K562 (cell line): ENCODE results near the gene KCNJ12. TPM values are rescaled to one million over a fixed set of nuclear protein-coding genes. Genes with fewer than 3 reads are reported as not detected.
A peak's percentile ranks its signal among the peaks of the same experiment; 100 is the strongest.

Experiments used
- ATAC-seq: fragments of 200-7000 bp; cut with Tn5 transposase; 3 replicates; pipeline ENCODE4 v1.9.1; 2020; ENCODE audit warnings: moderate library complexity
- BruUV-seq: library from RNA; stranded (reverse); fragments of 400-500 nt; replicated peaks from 2 replicates; lab custom pipeline; 2021; lab: Mats Ljungman, UMichigan
- CTCF ChIA-PET: fragments of 300-600 bp; formaldehyde crosslinking; extraction: SDS; loops from one replicate; lab custom pipeline; 2021; ENCODE audit warnings: low intra/inter-chr PET ratio; lab: Yijun Ruan, JAX
- POLR2A ChIA-PET: fragments of 300-600, 350-650 bp; sonication (Branson Sonifier 250); formaldehyde crosslinking; extraction: SDS; loops from one replicate; lab custom pipeline; 2021; ENCODE audit warnings: antibody characterized with exemption, inconsistent platforms; lab: Yijun Ruan, JAX
- DNase-seq, 4 experiments: peaks; one replicate each; pipeline versions ENCODE4 v3.0.0 to v3.0.0-alpha.2; 2011 to 2018; ENCODE audit warnings: low spot score in 3 of 4, mixed read lengths in 3 of 4; ENCODE audit errors: extremely low read depth in 1 of 4
- FAIRE-seq: peaks from 2 replicates; lab custom pipeline; 2011; peaks lifted over from hg19 to GRCh38; lab: Jason Lieb, UNC
- H2AFZ ChIP-seq: 2 replicates; pipeline ENCODE4 v1.6.0; 2011; ENCODE audit warnings: low read depth, low read length, control low read depth, inconsistent platforms
- H3K27ac ChIP-seq: fragments of 200-600 bp; 3 replicates; pipeline ENCODE4 v1.8.0; 2011; ENCODE audit warnings: low read depth, mild to moderate bottlenecking, control low read depth, inconsistent platforms, low read length, moderate library complexity, mixed read lengths; ENCODE audit errors: extremely low read depth
- H3K27me3 ChIP-seq, 2 experiments: fragments of 300-600 bp in 1 of 2; 2 replicates in 1 of 2; 3 replicates in 1 of 2; pipeline versions ENCODE4 v1.6.0 to v1.8.0; 2011; ENCODE audit warnings: inconsistent platforms in 2 of 2, low read length in 2 of 2, mild to moderate bottlenecking in 1 of 2, mixed read lengths in 1 of 2, moderate library complexity in 1 of 2; ENCODE audit not compliant: control insufficient read depth in 2 of 2, insufficient read depth in 2 of 2
- H3K36me3 ChIP-seq: fragments of 300-600 bp; 3 replicates; pipeline ENCODE4 v1.8.0; 2011; ENCODE audit warnings: mild to moderate bottlenecking, low read length, inconsistent platforms; ENCODE audit not compliant: control insufficient read depth, insufficient read depth
- H3K4me1 ChIP-seq, 2 experiments: fragments of 200-600 bp in 1 of 2; replicated peaks in 1 of 2; 2 replicates in 1 of 2; 3 replicates in 1 of 2; pipeline versions ENCODE4 v1.5.1 to v1.8.0; 2011; ENCODE audit warnings: inconsistent platforms in 2 of 2, low read length in 2 of 2, mild to moderate bottlenecking in 1 of 2, mixed read lengths in 1 of 2, moderate library complexity in 1 of 2; ENCODE audit not compliant: control insufficient read depth in 2 of 2, insufficient read depth in 2 of 2
- H3K4me2 ChIP-seq: 2 replicates; pipeline ENCODE4 v1.6.1; 2011; ENCODE audit warnings: low read length, control low read depth, inconsistent platforms, mixed read lengths; ENCODE audit not compliant: insufficient read depth
- H3K4me3 ChIP-seq: fragments of 200-600 bp; sonication (generic), shearing (Covaris generic); 2 replicates; pipeline ENCODE4 v1.5.1; 2016; ENCODE audit warnings: control low read depth, inconsistent platforms
- H3K79me2 ChIP-seq: fragments of 200-600 bp; 3 replicates; pipeline ENCODE4 v1.8.0; 2011; ENCODE audit warnings: low read length, inconsistent platforms; ENCODE audit not compliant: control insufficient read depth, insufficient read depth
- H3K9ac ChIP-seq, 2 experiments: 2 replicates each; pipeline versions ENCODE4 v1.6.0 to v1.6.1; 2011; ENCODE audit warnings: low read depth in 2 of 2, low read length in 2 of 2, control low read depth in 1 of 2, inconsistent platforms in 1 of 2, mild to moderate bottlenecking in 1 of 2, mixed read lengths in 1 of 2; ENCODE audit not compliant: insufficient read depth in 1 of 2
- H3K9me1 ChIP-seq: one replicate; pipeline ENCODE4 v1.6.0; 2011; ENCODE audit warnings: inconsistent platforms, mild to moderate bottlenecking, low read length, moderate library complexity; ENCODE audit not compliant: control insufficient read depth, insufficient read depth
- H3K9me3 ChIP-seq: replicated peaks from 2 replicates; pipeline ENCODE4 v1.5.1; 2011; ENCODE audit warnings: low read depth, low read length, inconsistent platforms; ENCODE audit not compliant: control insufficient read depth, insufficient read depth
- H4K20me1 ChIP-seq: replicated peaks from 2 replicates; pipeline ENCODE4 v1.6.1; 2011; ENCODE audit warnings: low read length, inconsistent platforms, mixed read lengths; ENCODE audit not compliant: control insufficient read depth, insufficient read depth
- CREB1 ChIP-seq, 2 experiments: sonication (generic) in 1 of 2; formaldehyde crosslinking in 1 of 2; IDR thresholded peaks; 2 replicates each; pipeline versions ENCODE4 v1.6.1 to v1.8.0; 2012 to 2022; ENCODE audit warnings: inconsistent platforms in 1 of 2, mild to moderate bottlenecking in 1 of 2, missing genetic modification reagents in 1 of 2, moderate library complexity in 1 of 2
- CSDE1 ChIP-seq, 2 experiments: fragments of 450-650 bp; IDR thresholded peaks; 2 replicates each; pipeline ENCODE4 v1.6.1; 2016; ENCODE audit warnings: mild to moderate bottlenecking in 1 of 2
- E2F8 ChIP-seq: fragments of 450-650 bp; IDR thresholded peaks from 2 replicates; pipeline ENCODE4 v1.7.1; 2018; ENCODE audit warnings: mild to moderate bottlenecking, low read depth; ENCODE audit not compliant: partially characterized antibody
- ELF4 ChIP-seq: fragments of 450-650 bp; formaldehyde crosslinking; IDR thresholded peaks from 2 replicates; pipeline ENCODE4 v1.4.0; 2022; ENCODE audit warnings: missing genetic modification characterization
- HDAC8 ChIP-seq: fragments of 450-650 bp; IDR thresholded peaks from 2 replicates; pipeline ENCODE4 v1.6.1; 2016; ENCODE audit warnings: mild to moderate bottlenecking, missing genetic modification characterization, moderate library complexity, missing compliant biosample characterization
- ILF3 ChIP-seq: fragments of 450-650 bp; IDR thresholded peaks from 2 replicates; pipeline ENCODE4 v1.6.1; 2018; ENCODE audit warnings: antibody characterized with exemption, mild to moderate bottlenecking, moderate library complexity, borderline replicate concordance
- MED1 ChIP-seq: sonication (generic); formaldehyde crosslinking; IDR thresholded peaks from 2 replicates; pipeline ENCODE4 v1.8.1; 2023; ENCODE audit warnings: missing genetic modification reagents, borderline replicate concordance
- NCOR1 ChIP-seq: fragments of 450-650 bp; IDR thresholded peaks from 2 replicates; pipeline ENCODE4 v1.6.1; 2016; ENCODE audit warnings: mild to moderate bottlenecking, moderate library complexity
- NFIC ChIP-seq: fragments of 450-650 bp; IDR thresholded peaks from 2 replicates; pipeline ENCODE4 v1.6.1; 2017; ENCODE audit warnings: mild to moderate bottlenecking, inconsistent platforms
- POLR3G ChIP-seq: IDR thresholded peaks from 2 replicates; pipeline ENCODE4 v1.6.1; 2011; ENCODE audit not compliant: insufficient read length, insufficient replicate concordance; ENCODE audit errors: extremely low read depth
- SIN3B ChIP-seq: fragments of 450-650 bp; IDR thresholded peaks from 2 replicates; pipeline ENCODE4 v1.6.1; 2017; ENCODE audit warnings: low read depth, mild to moderate bottlenecking, moderate library complexity
- SMAD2 ChIP-seq: fragments of 150-350 bp; IDR thresholded peaks from 2 replicates; pipeline ENCODE4 v1.6.1; 2014; ENCODE audit warnings: low read depth, mild to moderate bottlenecking, low read length
- SMARCA5 ChIP-seq: fragments of 450-650 bp; IDR thresholded peaks from 2 replicates; pipeline ENCODE4 v1.6.1; 2016
- ZBTB9 ChIP-seq: fragments of 450-650 bp; formaldehyde crosslinking; IDR thresholded peaks from 2 replicates; pipeline ENCODE4 v1.4.0; 2020; ENCODE audit warnings: mild to moderate bottlenecking, moderate library complexity
- ZNF507 ChIP-seq: conservative IDR thresholded peaks from 2 replicates; pipeline ENCODE4 v1.6.1; 2017; ENCODE audit warnings: missing genetic modification characterization, missing compliant biosample characterization
- ZNF639 ChIP-seq, 2 experiments: fragments of 200-800 bp in 1 of 2; sonication (Bioruptor generic) in 1 of 2; sonication (generic) in 1 of 2; formaldehyde crosslinking in 1 of 2; IDR thresholded peaks in 1 of 2; conservative IDR thresholded peaks in 1 of 2; 2 replicates each; pipeline versions ENCODE4 v1.5.0 to v1.6.1; 2016 to 2020; ENCODE audit warnings: missing compliant biosample characterization in 1 of 2, missing genetic modification characterization in 1 of 2, missing genetic modification reagents in 1 of 2
- WGBS: fragments of 100-300 bp; shearing (Covaris generic); methylation state at CpG from one replicate; pipeline ENCODE4 v1.1.6; 2016; ENCODE audit warnings: low coverage, mixed read lengths; ENCODE audit not compliant: insufficient coverage; ENCODE audit errors: missing lambda C conversion rate; 5-methylcytosine and 5-hydroxymethylcytosine counted together
- in situ Hi-C: fragments of 300-500 bp; cut with MboI; formaldehyde crosslinking; loops from 4 replicates; pipeline ENCODE4 v1.15.0; 2018; ENCODE audit warnings: inconsistent platforms, mixed read lengths
- intact Hi-C: fragments of 100-400 bp; cut with micrococcal nuclease; formaldehyde crosslinking; loops from 2 replicates; pipeline ENCODE4 v1.14.2; 2022
- polyA plus RNA-seq, 8 experiments: library from polyadenylated mRNA; depleted of rRNA in 4 of 8; stranded (reverse) in 5 of 8; unstranded in 3 of 8; fragments of >200 nt; fragmentation: Nextera tagmentation in 2 of 8; fragmentation: Illumina TruSeq in 1 of 8; extraction: Ambion mirVana in 2 of 8; extraction: Trizol in 1 of 8; gene quantifications; 2 replicates each; pipeline versions ENCODE4 v1.2.1 to v1.2.3, GENCODE V29; 2011 to 2014; ENCODE audit warnings: inconsistent platforms in 1 of 8, missing spikeins in 1 of 8
- total RNA-seq, 7 experiments: library from RNA; depleted of rRNA in 6 of 7; stranded (reverse); fragments of >200 nt in 6 of 7; fragmentation: Illumina TruSeq in 2 of 7; extraction: Trizol in 2 of 7; gene quantifications; 2 replicates each; pipeline versions ENCODE4 v1.2.1 to v1.2.3, GENCODE V29; 2011 to 2021; ENCODE audit warnings: low replicate concordance in 1 of 7

KCNJ12 gene
- total and polyA plus RNA-seq, 9 of the 15 experiments (the other 6 are each of a cell fraction or from before 2014, with no cell fraction given), result 0.02 TPM; not detected in 8

- no peak overlapping the region; a peak in 1 of 4 replicates for H3K9ac ChIP-seq
- intact Hi-C loops (no loop called here), in situ Hi-C loops (no loop called here)
- H3K27me3 ChIP-seq, result peaks cover 0 to 47% of the 10 kb centered on the region in 2 experiments; a peak in 3 of 5 replicates
- H3K27ac ChIP-seq, result no peak overlapping the region
- WGBS, result 62% methylated on average over 8 of the region's 12 CpGs
- ATAC-seq, result no peak
- peaks cover 0 to 11% of the 10 kb centered on the region in 2 experiments; a peak in 3 of 5 replicates for H3K4me1 ChIP-seq
- no peak for FAIRE-seq
- H2AFZ ChIP-seq, result no peak overlapping the region
- H3K4me2 ChIP-seq, result peak overlapping the region; percentile 49; the same call in 1 of the 2 replicates
- H3K9me3 ChIP-seq, result no peaks in the 10 kb centered on the region
- no peak for DNase-seq
- no TSS peak for BruUV-seq
- H3K9me1 ChIP-seq, result no peaks in the 10 kb centered on the region
- no peaks in the 10 kb centered on the region for H4K20me1 ChIP-seq
- H3K79me2 ChIP-seq, result no peaks in the 10 kb centered on the region
- CTCF ChIA-PET, result no interaction called here
- H3K36me3 ChIP-seq, result no peaks in the 10 kb centered on the region
- POLR2A ChIA-PET, result no interaction called here
- TF ChIP-seq ZNF639 (CRISPR knock-in tag; conservative IDR thresholded peaks at IDR 0.05 in 1 of 2, IDR thresholded peaks at IDR 0.05 in 1 of 2) (no peak), NFIC (peak; percentile 50), HDAC8 (0 out of 2 replicates have a peak, but pooled peaks have one; percentile 6), ZNF507 (tag) (no peak), POLR3G (no peak), CSDE1 (IDR thresholded peaks at IDR 0.05) (no peak), SIN3B (no peak), NCOR1 (no peak), ELF4 (CRISPR knock-in tag) (no peak), ZBTB9 (CRISPR knock-in tag) (no peak), CREB1 (IDR thresholded peaks at IDR 0.05) (no peak), CREB1 (CRISPR knock-in tag; IDR thresholded peaks at IDR 0.05) (no peak), SMARCA5 (no peak), MED1 (CRISPR knock-in tag) (no peak), E2F8 (no peak), ILF3 (no peak), SMAD2 (no peak)
- H3K4me3 ChIP-seq, result no peak overlapping the region
Measured at GRCh38 chr17:21388066-21388465, 11.9 kb downstream of the KCNJ12 start.
